Smooth muscle cell of the coronary artery (primary cell): Measurements from ENCODE around the gene PRR16. TPM values are rescaled to one million over a fixed set of nuclear protein-coding genes. Genes with fewer than 3 reads are reported as not detected.

Experiments
- total RNA-seq: library from RNA; depleted of rRNA; stranded (reverse); fragments of >200 nt; gene quantifications from 2 replicates; pipeline ENCODE4 v1.2.3, GENCODE V29; 2014; ENCODE audit warnings: low replicate concordance

Gene PRR16
- total RNA-seq: 3.7 and 8.9 TPM in 2 replicates

GRCh38 chr5:120463991-120464626 lies at the start of gene PRR16:
Gene PRR16, plus strand, starts transcription at chr5:120464300.

